ENCODE data around the gene KANK2.

KANK2 gene

DNA sequence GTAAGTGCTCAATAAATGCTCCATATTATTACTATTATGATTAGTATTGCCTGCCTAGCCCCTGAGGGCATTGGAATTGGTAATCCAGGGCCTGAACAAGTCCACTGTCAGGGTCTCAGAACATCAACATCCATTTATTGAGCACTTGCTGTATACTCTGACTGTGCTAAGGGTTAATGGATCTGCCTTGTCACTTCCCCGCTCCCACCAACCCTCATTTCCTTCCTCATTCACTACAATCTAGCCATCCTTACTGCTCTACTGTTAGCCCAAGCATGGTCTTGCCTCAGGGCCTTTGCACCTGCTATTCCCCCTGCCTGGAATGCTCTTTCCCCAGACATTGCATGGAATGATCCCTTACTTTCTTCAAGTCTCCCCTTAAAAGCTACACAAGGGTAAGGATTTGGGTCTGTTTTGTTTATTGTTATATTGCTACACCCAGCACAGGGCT is 29.4 kb upstream of the KANK2 start:
- no peak for DNase-seq (ENCODE audit: low read depth in 1 of 2, low spot score in 1 of 2)

DNA sequence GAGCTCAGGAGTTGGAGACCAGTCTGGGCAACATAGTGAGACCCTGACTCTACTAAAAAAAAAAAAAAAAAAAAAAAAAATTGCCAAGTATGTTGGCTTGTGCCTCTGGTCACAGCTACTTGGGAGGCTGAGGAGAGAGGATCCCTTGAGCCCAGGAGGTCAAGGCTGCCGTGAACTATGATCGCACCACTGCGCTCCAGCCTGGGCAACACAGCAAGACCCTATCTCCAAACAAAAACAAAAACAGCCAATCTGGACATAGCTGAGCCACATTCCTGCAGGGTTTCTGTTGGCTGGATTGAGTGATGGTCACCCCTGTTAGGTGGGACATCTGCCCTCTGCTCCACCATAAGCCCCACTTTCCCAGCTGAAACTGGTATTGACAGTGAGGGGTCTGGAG is 28.5 kb upstream of the KANK2 start:
- no peak for DNase-seq (ENCODE audit: low read depth in 1 of 2, low spot score in 1 of 2)

- no peak for DNase-seq (ENCODE audit: low read depth in 1 of 2, low spot score in 1 of 2)
These were observed 27.8 kb upstream of the KANK2 start for GRCh38 chr19:11225172-11225571.

GRCh38 chr19:11224429-11224828 is 27.1 kb upstream of the KANK2 start:
- DNase-seq (ENCODE audit: low read depth in 1 of 2, low spot score in 1 of 2), result no peak

- no peak for DNase-seq (ENCODE audit: low read depth in 1 of 2, low spot score in 1 of 2)
These were observed 25.9 kb upstream of the KANK2 start for GRCh38 chr19:11223200-11223599.

DNA sequence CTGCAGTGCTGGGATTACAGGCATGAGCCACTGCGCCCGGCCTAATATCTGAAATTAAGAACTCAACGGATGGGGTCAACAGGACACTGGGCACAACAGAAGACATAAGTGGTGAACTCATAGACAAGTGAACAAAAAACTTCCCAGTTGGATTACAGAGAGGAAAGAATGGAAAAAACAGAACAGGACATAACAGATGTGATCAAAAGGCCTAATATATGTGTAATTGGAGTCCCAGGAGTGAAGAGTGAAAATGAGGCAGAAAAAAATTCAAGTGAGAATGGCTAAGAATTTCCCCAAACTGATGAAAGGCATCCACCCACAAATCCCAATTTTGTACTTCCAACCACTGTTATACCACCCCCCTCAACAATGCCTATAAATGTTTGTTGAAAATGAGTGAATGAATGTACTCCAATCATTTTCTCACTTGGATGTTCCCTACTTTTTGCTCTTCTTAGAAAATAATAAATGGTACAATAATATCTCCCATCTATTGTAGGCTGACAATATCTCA is 23.8 kb upstream of the KANK2 start:
- no peak for DNase-seq (ENCODE audit: low read depth in 1 of 2, low spot score in 1 of 2)

DNA sequence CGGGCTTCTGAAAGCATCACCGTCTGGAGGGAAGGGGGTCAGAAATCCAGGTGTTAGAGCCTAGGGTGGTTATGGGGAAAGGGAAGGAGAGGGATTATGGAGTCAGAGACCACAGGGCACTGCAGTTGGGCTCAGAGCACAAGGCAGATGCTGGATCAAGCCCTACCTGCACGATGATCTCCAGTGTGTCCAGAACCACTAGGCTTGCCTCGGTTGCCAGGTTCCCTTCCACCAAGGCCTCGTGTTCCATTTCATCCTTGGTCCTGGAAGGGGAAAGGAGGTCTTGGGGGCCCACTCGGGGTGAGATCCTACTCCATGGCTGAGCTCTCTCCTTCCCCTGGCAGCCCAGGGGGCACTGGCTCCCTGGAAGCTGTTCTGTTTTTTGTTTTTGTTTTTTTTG is 17.0 kb upstream of the KANK2 start:
- DNase-seq (ENCODE audit: low read depth in 1 of 2, low spot score in 1 of 2), result no peak

DNA sequence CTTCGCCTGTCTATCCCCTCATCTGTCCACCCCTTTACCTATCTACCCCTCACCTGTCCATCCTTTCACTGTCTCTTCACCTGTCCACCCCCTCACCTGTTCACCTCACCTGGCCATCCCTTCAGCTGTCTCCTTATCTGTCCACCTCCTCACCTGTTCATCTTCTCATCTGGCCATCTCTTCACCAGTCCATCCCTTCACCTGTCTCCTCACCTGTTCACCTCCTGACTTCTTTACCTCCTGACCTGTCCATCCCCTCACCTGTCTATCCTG is 13.2 kb upstream of the KANK2 start:
- no peak for DNase-seq (ENCODE audit: low read depth in 1 of 2, low spot score in 1 of 2)

- DNase-seq (ENCODE audit: low read depth in 1 of 2, low spot score in 1 of 2), result no peak
These were observed 12.7 kb upstream of the KANK2 start for GRCh38 chr19:11209839-11210655.

DNA sequence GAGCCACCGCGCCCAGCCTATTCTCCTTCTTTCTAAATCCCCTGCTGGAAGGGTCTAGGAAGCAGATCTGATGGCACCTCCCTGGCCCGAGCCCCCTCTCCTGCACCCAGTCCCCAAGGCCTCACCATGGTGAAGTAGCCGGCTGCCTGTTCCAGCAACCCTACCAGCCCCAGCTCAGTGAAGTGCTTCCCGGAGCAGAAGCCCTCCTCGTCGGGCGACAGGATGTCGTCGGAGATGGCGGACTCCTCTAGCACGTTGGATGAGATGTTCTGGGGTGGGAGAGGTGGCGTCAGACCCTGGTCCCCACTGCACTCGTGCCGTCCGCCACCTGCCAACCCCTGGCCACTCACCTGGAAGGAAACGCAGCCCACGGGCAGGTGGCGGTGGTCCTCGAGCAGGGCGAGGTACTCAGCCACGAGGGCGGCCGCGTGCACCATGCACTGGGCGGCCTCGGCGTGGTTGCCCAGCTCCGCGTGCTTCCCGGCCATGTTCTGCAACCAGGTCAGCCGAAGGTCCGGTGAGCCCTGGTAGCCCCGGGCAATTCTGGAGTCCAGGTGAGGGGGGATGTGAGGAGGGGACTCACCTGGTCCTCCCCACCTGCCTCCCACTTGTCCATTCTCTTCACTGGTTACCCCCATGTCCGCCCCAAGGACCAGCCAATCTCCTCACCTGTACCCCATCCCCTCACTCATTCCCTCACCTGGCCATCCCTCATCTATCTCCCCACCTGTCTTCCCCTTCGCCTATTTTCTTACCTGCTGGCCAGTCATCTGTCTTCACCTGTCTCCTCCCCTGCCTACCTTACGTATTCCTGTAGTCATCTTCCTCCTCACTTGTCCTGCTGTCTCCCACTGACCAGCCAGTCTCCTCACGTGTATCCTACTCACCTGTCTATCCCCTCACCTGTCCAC is 11.5 kb upstream of the KANK2 start:
- DNase-seq (ENCODE audit: low read depth in 1 of 2, low spot score in 1 of 2), result no peak

- DNase-seq (ENCODE audit: low read depth in 1 of 2, low spot score in 1 of 2), result no peak
These were observed 8.7 kb upstream of the KANK2 start for GRCh38 chr19:11205939-11206570.

- DNase-seq (ENCODE audit: low read depth in 1 of 2, low spot score in 1 of 2), result no peak
These were observed 7.6 kb upstream of the KANK2 start for GRCh38 chr19:11204943-11205349.

DNA sequence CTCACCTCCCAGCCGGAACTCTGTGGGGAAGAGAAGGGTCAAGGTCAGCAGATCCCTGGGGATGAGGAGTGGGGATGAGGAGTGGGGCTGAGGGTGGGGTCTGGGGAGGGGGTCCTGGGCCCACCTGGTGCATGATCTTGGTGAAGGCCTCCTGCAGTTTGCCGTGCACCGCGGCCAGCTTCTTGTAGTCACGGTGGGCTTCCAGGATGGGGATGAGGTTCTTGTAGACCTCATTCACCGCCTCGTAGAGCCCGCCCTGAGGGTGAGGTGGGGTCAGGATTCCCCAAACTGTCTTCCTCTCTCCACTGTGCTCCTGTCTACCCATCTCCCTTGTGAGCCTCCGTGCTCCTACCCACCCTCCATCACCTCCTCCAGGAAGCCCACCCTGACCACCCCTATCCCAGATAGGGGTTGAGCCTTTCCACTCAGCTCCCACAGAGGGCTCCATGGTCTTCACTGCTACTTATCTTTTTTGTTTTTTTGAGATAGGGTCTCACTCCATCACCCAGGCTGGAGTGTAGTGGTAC is 6.8 kb upstream of the KANK2 start:
- no peak for DNase-seq (ENCODE audit: low read depth in 1 of 2, low spot score in 1 of 2)

DNA sequence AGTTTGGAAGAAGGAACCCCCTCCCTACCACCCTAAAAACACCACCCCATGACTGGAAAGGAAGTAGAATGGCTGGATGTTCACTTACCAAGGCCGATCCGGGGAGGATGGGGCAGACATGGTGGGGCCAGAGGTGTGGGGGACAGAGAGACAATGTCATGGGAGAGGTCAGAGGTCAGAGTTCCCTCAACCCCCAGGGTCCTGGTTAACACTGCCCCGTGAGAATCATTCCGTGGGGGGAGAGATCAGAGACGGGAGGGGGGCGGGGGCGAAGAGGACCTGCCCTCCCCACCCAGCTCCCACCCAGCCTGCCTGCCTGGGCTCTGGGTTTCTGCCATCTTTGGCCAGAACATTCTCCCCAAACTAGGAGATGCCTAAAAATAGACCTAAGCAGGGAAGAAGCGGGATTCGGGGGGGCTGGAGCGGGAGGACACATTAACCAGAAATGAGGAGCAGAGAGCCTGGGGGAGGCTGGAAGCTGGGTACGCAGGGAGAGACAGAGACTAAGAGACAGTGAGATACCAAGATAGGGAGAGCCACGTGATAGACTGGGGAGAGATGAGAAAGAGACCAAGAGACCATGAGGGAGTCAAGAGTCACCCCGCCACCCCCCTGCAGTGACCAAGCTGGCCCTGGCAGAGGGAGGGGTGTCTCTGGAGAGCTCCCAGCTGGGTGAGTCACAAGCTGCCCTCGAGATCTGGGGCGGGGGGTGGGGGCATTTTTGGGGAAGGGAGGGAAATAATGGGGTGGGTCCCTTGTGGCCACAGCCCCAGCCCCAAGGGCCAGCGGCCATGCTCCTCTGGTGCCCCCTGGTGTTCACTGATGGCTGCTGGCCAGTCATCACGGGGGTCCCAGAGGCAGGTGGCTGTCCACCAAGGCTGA is 6.1 kb upstream of the KANK2 start:
- peak in 1 of 2 donors; percentile 20 for DNase-seq (ENCODE audit: low read depth in 1 of 2, low spot score in 1 of 2)

DNA sequence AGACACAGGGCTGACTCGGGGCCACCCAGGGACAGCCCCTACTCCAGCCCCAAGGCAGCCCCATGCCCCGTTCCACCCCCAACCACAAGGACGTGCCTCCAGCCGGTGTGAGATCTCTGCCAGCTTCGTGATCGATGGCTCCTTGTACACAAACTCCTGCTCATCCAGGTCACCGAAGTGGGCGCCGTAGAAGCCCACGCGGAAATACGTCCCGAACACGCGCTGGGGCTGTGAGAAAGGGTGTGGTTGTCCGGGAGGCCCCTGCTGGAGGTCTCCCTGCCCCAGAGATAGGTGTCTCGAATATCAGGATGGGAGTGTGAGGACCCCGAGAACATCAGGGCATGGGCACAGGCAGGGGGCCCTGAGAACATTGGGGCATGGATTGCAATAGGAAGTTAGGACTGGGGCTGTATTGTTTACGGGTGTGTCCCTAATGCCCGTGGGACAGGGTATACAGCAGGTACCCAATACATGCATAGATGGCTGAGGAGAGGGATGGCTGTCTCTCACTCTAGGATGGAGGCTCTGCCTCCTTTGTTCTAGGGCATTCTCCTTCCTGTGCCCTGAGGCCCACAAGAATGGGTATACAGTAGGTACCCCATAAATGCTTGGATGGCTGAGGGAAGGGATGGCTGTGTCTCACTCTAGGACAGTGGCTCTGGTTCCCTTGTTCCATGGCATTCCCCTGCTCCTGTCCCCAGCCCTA is 5.3 kb upstream of the KANK2 start:
- DNase-seq (ENCODE audit: low read depth in 1 of 2, low spot score in 1 of 2), result no peak

- DNase-seq (ENCODE audit: low read depth in 1 of 2, low spot score in 1 of 2), result no peak
These were observed 4.4 kb upstream of the KANK2 start for GRCh38 chr19:11201791-11202190.

DNA sequence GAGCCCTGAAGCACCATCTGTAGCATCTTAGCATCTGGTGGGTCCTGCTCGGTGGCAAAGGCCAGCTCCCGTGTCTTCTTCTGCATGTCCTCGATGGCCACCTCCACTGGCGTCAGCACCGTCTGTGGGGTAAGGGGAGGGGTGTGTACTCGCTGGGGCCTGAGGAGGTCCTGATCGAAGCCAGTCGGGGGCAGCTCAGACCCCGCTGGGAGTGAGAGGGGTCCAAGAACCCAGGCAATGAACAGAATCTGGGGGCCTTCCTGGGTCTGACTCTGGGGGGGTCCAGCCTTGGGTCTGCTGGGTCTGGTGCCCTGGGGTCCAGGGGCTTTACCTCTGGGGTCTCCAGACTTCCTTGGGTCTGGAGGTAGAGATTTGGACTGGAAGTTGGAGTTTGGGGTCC is 3.6 kb upstream of the KANK2 start:
- DNase-seq (ENCODE audit: low read depth in 1 of 2, low spot score in 1 of 2), result no peak

GRCh38 chr19:11200015-11200574 is 2.8 kb upstream of the KANK2 start:
- DNase-seq (ENCODE audit: low read depth in 1 of 2, low spot score in 1 of 2), result no peak

GRCh38 chr19:11199517-11199916 is 2.2 kb upstream of the KANK2 start:
- DNase-seq (ENCODE audit: low read depth in 1 of 2, low spot score in 1 of 2), result no peak

Data from stimulated activated CD4-positive, alpha-beta T cell treated with anti-CD3 and anti-CD28 coated beads, Interleukin-15, amount 100 ng/mL, for 1 hour (primary cell).